Renal cortex interstitium (tissue), 11 donors: ENCODE results near the gene GPN2. TPM values are rescaled to one million over a fixed set of nuclear protein-coding genes. Genes with fewer than 3 reads are reported as not detected.
"Not testable (repeated sequence)": the region's sequence is repeated elsewhere in the genome, so short reads cannot be mapped to it uniquely, and the experiment has no call there.

Experiments
- DNase-seq, 11 donors: peaks; one replicate each; pipeline ENCODE4 v3.0.0-alpha.2; 2013; ENCODE audit warnings: low read depth in 9 of 11, low spot score in 4 of 11; ENCODE audit errors: extremely low read depth in 1 of 11
- polyA plus RNA-seq, 3 donors: library from polyadenylated mRNA; unstranded; fragments of 120-200 nt; gene quantifications; one replicate each; pipeline ENCODE4 v1.2.1, GENCODE V29; 2013; ENCODE audit not compliant: insufficient read length in 3 of 3

The GPN2 gene
- polyA plus RNA-seq, 3 donors = 27.2 to 34.5 (median 30.1) TPM

- no peak for DNase-seq
Measured at GRCh38 chr1:26848941-26849774, 40.9 kb downstream of the GPN2 start.

- no peak for DNase-seq
Measured at GRCh38 chr1:26848499-26848898, 41.6 kb downstream of the GPN2 start.

- DNase-seq = not testable (repeated sequence)
Measured at GRCh38 chr1:26847826-26848225, 42.3 kb downstream of the GPN2 start.

GRCh38 chr1:26844424-26845196, 45.5 kb downstream of the GPN2 start:
- no peak for DNase-seq

GRCh38 chr1:26839779-26840178, 50.3 kb downstream of the GPN2 start:
- no peak for DNase-seq

- DNase-seq = no peak
Measured at GRCh38 chr1:26839339-26839722, 50.8 kb downstream of the GPN2 start.

GRCh38 chr1:26838474-26839338, 51.4 kb downstream of the GPN2 start:
- no peak for DNase-seq

GRCh38 chr1:26837665-26838064, 52.4 kb downstream of the GPN2 start:
- DNase-seq = not testable (repeated sequence)

- DNase-seq = no peak
Measured at GRCh38 chr1:26833432-26834405, 56.4 kb downstream of the GPN2 start.

GRCh38 chr1:26832249-26832960, 57.7 kb downstream of the GPN2 start:
- no peak for DNase-seq

- no peak for DNase-seq
Measured at GRCh38 chr1:26831546-26832248, 58.4 kb downstream of the GPN2 start.

GRCh38 chr1:26831059-26831458, 59.0 kb downstream of the GPN2 start:
- no peak for DNase-seq

- no peak for DNase-seq
Measured at GRCh38 chr1:26829184-26829911, 60.7 kb downstream of the GPN2 start.

- no peak for DNase-seq
Measured at GRCh38 chr1:26828411-26828991, 61.6 kb downstream of the GPN2 start.

GRCh38 chr1:26827663-26828062, 62.4 kb downstream of the GPN2 start:
- peak in 4 of 11 donors; percentile 28 to 38 (median 30) for DNase-seq

- DNase-seq = no peak
Measured at GRCh38 chr1:26827106-26827604, 62.9 kb downstream of the GPN2 start.
